ENCODE results near the gene B4GALT1. TPM values are rescaled to one million over a fixed set of nuclear protein-coding genes. Genes with fewer than 3 reads are reported as not detected.

Gene B4GALT1
- total RNA-seq, 6 experiments from 2014 or later = 87.2 to 116 (median 106) TPM

GRCh38 chr9:33081128-33081851 is 85.8 kb downstream of the B4GALT1 start:
- peak; percentile 78 for DNase-seq
- peaks cover 6% of the 10 kb centered on the region for H3K27me3 Mint-ChIP-seq (ENCODE audit: insufficient read depth)
- H3K4me1 Mint-ChIP-seq (ENCODE audit: low read depth) = peaks cover 4% of the 10 kb centered on the region; the same call in 1 of the 2 replicates
- H3K9me3 Mint-ChIP-seq = no peaks in the 10 kb centered on the region
- peak; percentile 88 for TF ChIP-seq CTCF (IDR thresholded peaks at IDR 0.05)
- no peak overlapping the region for H3K4me3 Mint-ChIP-seq
- peaks cover 5% of the 10 kb centered on the region; the same call in 1 of the 2 replicates for H3K36me3 Mint-ChIP-seq (ENCODE audit: low read depth)
- H3K27ac Mint-ChIP-seq = no peak overlapping the region

- Mint-ChIP-seq H3K27me3 (ENCODE audit: insufficient read depth) (peaks cover 6% of the 10 kb centered on the region), H3K36me3 (ENCODE audit: low read depth) (peaks cover 6% of the 10 kb centered on the region; the same call in 1 of the 2 replicates), H3K9me3 (no peaks in the 10 kb centered on the region), H3K27ac (no peak overlapping the region), H3K4me3 (no peak overlapping the region), H3K4me1 (ENCODE audit: low read depth) (peaks cover 9% of the 10 kb centered on the region)
- no peak for TF ChIP-seq CTCF (IDR thresholded peaks at IDR 0.05)
- DNase-seq = no peak
Measured at GRCh38 chr9:33080534-33080933, 86.6 kb downstream of the B4GALT1 start.

- Mint-ChIP-seq H3K4me3 (peak within 1 kb of the TSS; percentile 99), H3K27ac (peak within 1 kb of the TSS; percentile 99), H3K4me1 (ENCODE audit: low read depth) (peaks cover 14% of the 10 kb centered on the region), H3K9me3 (no peaks in the 10 kb centered on the region), H3K27me3 (ENCODE audit: insufficient read depth) (peaks cover 6% of the 10 kb centered on the region), H3K36me3 (ENCODE audit: low read depth) (peaks cover 16% of the 10 kb centered on the region; the same call in 1 of the 2 replicates)
- no peak for TF ChIP-seq CTCF (IDR thresholded peaks at IDR 0.05)
- peak; percentile 96 for DNase-seq
Measured at GRCh38 chr9:33076046-33077004, 90.8 kb downstream of the B4GALT1 start, which contains the start of gene SMU1. TSS of gene SMU1 (minus strand) at chr9:33076674. CDS start at chr9:33076608, 66 bp downstream.

- TF ChIP-seq CTCF (IDR thresholded peaks at IDR 0.05) = no peak
Measured at GRCh38 chr9:33068991-33069390, 98.1 kb downstream of the B4GALT1 start.

More at GRCh38 chr9:33068991-33069390, 98.1 kb downstream of the B4GALT1 start:
- H3K4me1 Mint-ChIP-seq (ENCODE audit: low read depth) = no peaks in the 10 kb centered on the region
- DNase-seq = no peak
- no peak overlapping the region for H3K4me3 Mint-ChIP-seq
- peaks cover 2% of the 10 kb centered on the region; the same call in 1 of the 2 replicates for H3K27me3 Mint-ChIP-seq (ENCODE audit: insufficient read depth)
- H3K27ac Mint-ChIP-seq = no peak overlapping the region
- no peaks in the 10 kb centered on the region for H3K9me3 Mint-ChIP-seq
- peaks cover 23% of the 10 kb centered on the region; the same call in 1 of the 2 replicates for H3K36me3 Mint-ChIP-seq (ENCODE audit: low read depth)
